Keratinocyte (primary cell): Measurements from ENCODE around the gene MLLT3. TPM values are rescaled to one million over a fixed set of nuclear protein-coding genes. Genes with fewer than 3 reads are reported as not detected.

Experiments
- DNase-seq: peaks from one replicate; pipeline ENCODE4 v3.0.0-alpha.2; 2011; ENCODE audit warnings: low read depth, missing footprints, low spot score
- FAIRE-seq: peaks from 2 replicates; lab custom pipeline; 2011; peaks lifted over from hg19 to GRCh38; lab: Jason Lieb, UNC
- H2AFZ ChIP-seq: 2 replicates; pipeline ENCODE4 v1.6.0; 2012; ENCODE audit warnings: low read length, control low read depth, inconsistent platforms; ENCODE audit not compliant: control insufficient read depth
- H3K27ac ChIP-seq: 2 replicates; pipeline ENCODE4 v1.5.1; 2011; ENCODE audit warnings: low read length; ENCODE audit not compliant: control insufficient read depth, insufficient read depth
- H3K27me3 ChIP-seq: 3 replicates; pipeline ENCODE4 v1.6.0; 2011; ENCODE audit warnings: low read length; ENCODE audit not compliant: control insufficient read depth, insufficient read depth; ENCODE audit errors: extremely low read depth
- H3K36me3 ChIP-seq, 2 experiments: 2 replicates in 1 of 2; 3 replicates in 1 of 2; pipeline ENCODE4 v1.5.1; 2011; ENCODE audit warnings: low read length in 2 of 2, mild to moderate bottlenecking in 1 of 2; ENCODE audit not compliant: control insufficient read depth in 2 of 2, insufficient read depth in 2 of 2; ENCODE audit errors: extremely low read depth in 1 of 2
- H3K4me1 ChIP-seq: 3 replicates; pipeline ENCODE4 v1.5.1; 2011; ENCODE audit warnings: low read length; ENCODE audit not compliant: control insufficient read depth, insufficient read depth; ENCODE audit errors: extremely low read depth
- H3K4me2 ChIP-seq: 3 replicates; pipeline ENCODE4 v1.6.0; 2011; ENCODE audit warnings: low read depth, low read length; ENCODE audit not compliant: control insufficient read depth, insufficient read depth; ENCODE audit errors: extremely low read depth
- H3K4me3 ChIP-seq, 3 experiments: fragments of 200-600 bp in 1 of 3; sonication (generic) in 1 of 3; 2 replicates in 2 of 3; 3 replicates in 1 of 3; pipeline ENCODE4 v1.5.1; 2011 to 2016; ENCODE audit warnings: low read length in 3 of 3, mild to moderate bottlenecking in 3 of 3, control low read depth in 2 of 3, inconsistent platforms in 1 of 3, low read depth in 1 of 3, mixed read lengths in 1 of 3, mixed run types in 1 of 3, moderate library complexity in 1 of 3; ENCODE audit not compliant: control insufficient read depth in 2 of 3, insufficient read depth in 2 of 3; ENCODE audit errors: extremely low read depth in 1 of 3
- H3K79me2 ChIP-seq: 2 replicates; pipeline ENCODE4 v1.6.0; 2012; ENCODE audit warnings: low read length; ENCODE audit not compliant: control insufficient read depth, insufficient read depth
- H3K9ac ChIP-seq: 3 replicates; pipeline ENCODE4 v1.6.0; 2011; ENCODE audit warnings: low read length; ENCODE audit not compliant: control insufficient read depth, insufficient read depth; ENCODE audit errors: extremely low read depth
- H3K9me1 ChIP-seq: 3 replicates; pipeline ENCODE4 v1.6.0; 2011; ENCODE audit warnings: low read length; ENCODE audit not compliant: control insufficient read depth, insufficient read depth; ENCODE audit errors: extremely low read depth
- H3K9me3 ChIP-seq: 2 replicates; pipeline ENCODE4 v1.5.1; 2012; ENCODE audit warnings: low read depth, low read length; ENCODE audit not compliant: control insufficient read depth
- H4K20me1 ChIP-seq: 3 replicates; pipeline ENCODE4 v1.6.0; 2011; ENCODE audit warnings: low read length; ENCODE audit not compliant: control insufficient read depth, insufficient read depth; ENCODE audit errors: extremely low read depth
- EZH2 ChIP-seq: IDR thresholded peaks from one replicate; pipeline ENCODE4 v1.6.1; 2012; ENCODE audit warnings: inconsistent platforms, mild to moderate bottlenecking, low read length, moderate library complexity
- dilution Hi-C: fragments of 300-500 bp; cut with MboI; formaldehyde crosslinking; loops from one replicate; pipeline ENCODE4 v1.7.0; 2020; ENCODE audit warnings: low sequenced_read_pairs; ENCODE audit not compliant: extremely low pct_ligation_motif_present
- polyA plus RNA-seq, 5 experiments: library from polyadenylated mRNA; depleted of rRNA in 3 of 5; stranded (reverse) in 3 of 5; stranded (forward) in 1 of 5; unstranded in 1 of 5; fragments of >200 nt; gene quantifications; 1 replicate in 1 of 5; 2 replicates in 3 of 5; 3 replicates in 1 of 5; pipeline versions ENCODE4 v1.2.1 to v1.2.3, GENCODE V29; 2011 to 2012; ENCODE audit warnings: missing spikeins in 2 of 5, low read depth in 1 of 5, low replicate concordance in 1 of 5
- TF ChIP-seq, protein P1 (sequence below), 3 experiments: IDR thresholded peaks in 1 of 3; conservative IDR thresholded peaks in 1 of 3; optimal IDR thresholded peaks in 1 of 3; 2 replicates in 2 of 3; 3 replicates in 1 of 3; pipeline versions ENCODE3 to v1.5.1; 2011; ENCODE audit warnings: low read length in 3 of 3, mild to moderate bottlenecking in 3 of 3, moderate library complexity in 2 of 3, control low read depth in 1 of 3, inconsistent platforms in 1 of 3; ENCODE audit not compliant: insufficient read depth in 2 of 3; ENCODE audit errors: extremely low read depth in 1 of 3

MLLT3 gene
- polyA plus RNA-seq, 1 donor (not counting 4 experiments of a cell fraction or from before 2014, with no cell fraction given) = 17.0 TPM

DNA sequence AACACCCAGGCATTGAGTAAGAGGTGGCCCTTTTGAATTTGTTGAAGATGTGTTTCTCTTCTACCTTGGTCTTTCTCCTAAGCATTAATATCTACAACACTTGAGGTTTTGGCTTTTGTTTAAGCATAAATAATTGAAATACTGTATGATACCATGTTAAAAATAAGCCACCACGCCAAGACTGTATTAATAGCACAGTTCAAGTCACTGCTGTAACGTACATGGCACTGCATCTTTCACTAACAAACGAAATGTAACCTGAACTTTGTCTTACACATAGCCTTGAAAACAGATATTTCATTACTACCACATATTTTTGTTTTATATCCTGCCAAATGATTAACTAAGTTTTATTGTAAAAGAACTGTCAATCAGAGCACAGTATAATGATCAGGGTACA, 112.8 kb downstream of the MLLT3 start:
- Histone ChIP-seq H4K20me1 (no peaks in the 10 kb centered on the region), H3K27ac (no peak overlapping the region), H3K79me2 (no peaks in the 10 kb centered on the region), H3K9ac (no peak overlapping the region), H3K4me2 (no peak overlapping the region), H3K9me3 (no peaks in the 10 kb centered on the region), H3K27me3 (no peaks in the 10 kb centered on the region), H2AFZ (no peak overlapping the region), H3K36me3 (no peaks in the 10 kb centered on the region), H3K9me1 (no peaks in the 10 kb centered on the region), H3K4me3 (no peak overlapping the region), H3K4me1 (peaks cover 9% of the 10 kb centered on the region)
- DNase-seq (no peak), FAIRE-seq (no peak)
- dilution Hi-C loops = no loop called here
- no peak for TF ChIP-seq EZH2
- TF ChIP-seq, protein P1, sequence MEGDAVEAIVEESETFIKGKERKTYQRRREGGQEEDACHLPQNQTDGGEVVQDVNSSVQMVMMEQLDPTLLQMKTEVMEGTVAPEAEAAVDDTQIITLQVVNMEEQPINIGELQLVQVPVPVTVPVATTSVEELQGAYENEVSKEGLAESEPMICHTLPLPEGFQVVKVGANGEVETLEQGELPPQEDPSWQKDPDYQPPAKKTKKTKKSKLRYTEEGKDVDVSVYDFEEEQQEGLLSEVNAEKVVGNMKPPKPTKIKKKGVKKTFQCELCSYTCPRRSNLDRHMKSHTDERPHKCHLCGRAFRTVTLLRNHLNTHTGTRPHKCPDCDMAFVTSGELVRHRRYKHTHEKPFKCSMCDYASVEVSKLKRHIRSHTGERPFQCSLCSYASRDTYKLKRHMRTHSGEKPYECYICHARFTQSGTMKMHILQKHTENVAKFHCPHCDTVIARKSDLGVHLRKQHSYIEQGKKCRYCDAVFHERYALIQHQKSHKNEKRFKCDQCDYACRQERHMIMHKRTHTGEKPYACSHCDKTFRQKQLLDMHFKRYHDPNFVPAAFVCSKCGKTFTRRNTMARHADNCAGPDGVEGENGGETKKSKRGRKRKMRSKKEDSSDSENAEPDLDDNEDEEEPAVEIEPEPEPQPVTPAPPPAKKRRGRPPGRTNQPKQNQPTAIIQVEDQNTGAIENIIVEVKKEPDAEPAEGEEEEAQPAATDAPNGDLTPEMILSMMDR (optimal IDR thresholded peaks at IDR 0.05 in 1 of 3, IDR thresholded peaks at IDR 0.05 in 1 of 3, conservative IDR thresholded peaks at IDR 0.05 in 1 of 3; ENCODE audit: extremely low read depth in 1 of 3, insufficient read depth in 2 of 3, low read length in 3 of 3) = no peak

DNA sequence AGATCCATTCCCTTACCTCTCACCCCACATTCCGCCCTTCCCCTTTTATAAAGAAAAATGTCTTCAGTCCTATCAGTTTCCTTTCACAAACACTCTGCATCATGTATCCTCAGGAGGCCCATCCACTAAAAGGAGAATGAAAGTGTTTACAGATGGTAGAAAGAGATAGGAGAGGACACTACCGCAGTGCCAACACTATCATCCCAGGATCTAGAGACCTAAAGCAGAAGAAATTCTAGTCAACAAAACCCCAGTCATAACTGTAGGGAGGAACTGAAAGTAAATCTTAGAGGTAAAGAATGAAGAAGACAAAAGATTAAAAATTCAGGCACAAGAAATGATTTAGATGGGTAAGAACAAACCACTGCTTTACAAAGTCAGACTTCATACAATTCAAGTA, 114.1 kb downstream of the MLLT3 start:
- H3K9me3 ChIP-seq = no peaks in the 10 kb centered on the region
- dilution Hi-C loops = no loop called here
- H3K4me3 ChIP-seq = no peak overlapping the region
- no peaks in the 10 kb centered on the region for H3K36me3 ChIP-seq
- no peak for DNase-seq
- H3K79me2 ChIP-seq = no peaks in the 10 kb centered on the region
- TF ChIP-seq, protein P1 (optimal IDR thresholded peaks at IDR 0.05 in 1 of 3, IDR thresholded peaks at IDR 0.05 in 1 of 3, conservative IDR thresholded peaks at IDR 0.05 in 1 of 3; ENCODE audit: extremely low read depth in 1 of 3, insufficient read depth in 2 of 3, low read length in 3 of 3) = no peak
- no peak for TF ChIP-seq EZH2
- FAIRE-seq = no peak
- H3K9ac ChIP-seq = no peak overlapping the region
- H3K27me3 ChIP-seq = no peaks in the 10 kb centered on the region
- no peak overlapping the region for H3K27ac ChIP-seq
- no peaks in the 10 kb centered on the region for H3K9me1 ChIP-seq
- H2AFZ ChIP-seq = no peak overlapping the region
- no peak overlapping the region for H3K4me2 ChIP-seq
- no peaks in the 10 kb centered on the region for H4K20me1 ChIP-seq
- H3K4me1 ChIP-seq = peaks cover 9% of the 10 kb centered on the region
